Heart right ventricle (tissue), 16 donors: ENCODE results near the gene NLRP1. TPM values are rescaled to one million over a fixed set of nuclear protein-coding genes. Genes with fewer than 3 reads are reported as not detected.

Source experiments
- ATAC-seq, 8 donors: fragments of 200-7000 bp; cut with Tn5 transposase; one replicate each; pipeline ENCODE4 v1.9.1; 2020; ENCODE audit warnings: mild to moderate bottlenecking in 8 of 8, moderate library complexity in 8 of 8, moderate number of reproducible peaks in 1 of 8
- DNase-seq, 2 donors: peaks; one replicate each; pipeline ENCODE4 v3.0.0-alpha.2; 2020
- H3K27ac ChIP-seq, 10 donors: fragments of 200-600 bp; sonication (generic) in 2 of 10; one replicate each; pipeline versions ENCODE4 v1.5.0 to v1.8.0; 2020 to 2022; ENCODE audit warnings: mild to moderate bottlenecking in 3 of 10
- H3K27me3 ChIP-seq, 7 donors: fragments of 200-600 bp; one replicate each; pipeline ENCODE4 v1.8.0; 2021 to 2022; ENCODE audit warnings: mild to moderate bottlenecking in 2 of 7
- H3K36me3 ChIP-seq, 9 donors: fragments of 200-600 bp; sonication (generic) in 1 of 9; one replicate each; pipeline versions ENCODE4 v1.5.0 to v1.8.0; 2020 to 2022; ENCODE audit warnings: mild to moderate bottlenecking in 2 of 9
- H3K4me1 ChIP-seq, 9 donors: fragments of 200-600 bp; sonication (generic) in 1 of 9; one replicate each; pipeline versions ENCODE4 v1.5.0 to v1.8.0; 2020 to 2022; ENCODE audit warnings: mild to moderate bottlenecking in 4 of 9
- H3K4me3 ChIP-seq, 10 donors: fragments of 200-600 bp; sonication (generic) in 2 of 10; one replicate each; pipeline versions ENCODE4 v1.5.0 to v1.8.0; 2020 to 2022; ENCODE audit warnings: mild to moderate bottlenecking in 7 of 10, moderate library complexity in 2 of 10
- H3K9me3 ChIP-seq, 11 donors: fragments of 200-600 bp in 10 of 11; sonication (generic) in 2 of 11; one replicate each; pipeline versions ENCODE4 v1.5.0 to v1.8.0; 2013 to 2022; ENCODE audit warnings: mild to moderate bottlenecking in 2 of 11, control low read depth in 1 of 11, moderate library complexity in 1 of 11
- CTCF ChIP-seq, 9 donors: fragments of 200-600 bp; sonication (generic) in 2 of 9; IDR thresholded peaks; one replicate each; pipeline versions ENCODE4 v1.5.0 to v1.8.0; 2021 to 2022; ENCODE audit warnings: antibody characterized with exemption in 9 of 9, mild to moderate bottlenecking in 5 of 9, moderate library complexity in 1 of 9
- WGBS, 2 donors: extraction: QIAGEN DNeasy Blood & Tissue Kit; methylation state at CpG; one replicate each; pipeline ENCODE4 v1.1.7; 2013; ENCODE audit warnings: inconsistent platforms in 1 of 2; 5-methylcytosine and 5-hydroxymethylcytosine counted together
- intact Hi-C, 10 donors: fragments of 100-400 bp; cut with DNase I; formaldehyde crosslinking; loops; one replicate each; pipeline versions ENCODE4 v1.11.1 to v1.14.2; 2022
- polyA plus RNA-seq, 2 donors: library from polyadenylated mRNA; stranded (reverse); fragments of 200-250 nt; gene quantifications; one replicate each; pipeline ENCODE4 v1.2.3, GENCODE V29; 2013
- total RNA-seq, 10 donors: library from RNA; stranded (reverse); fragmentation: NEBNext Ultra II Directional in 3 of 10; extraction: Animal tissue kit (Norgen Biotek cat#: 25700) in 3 of 10; gene quantifications; one replicate each; pipeline versions ENCODE4 v1.2.1 to v1.2.4, GENCODE V29; 2021 to 2023
- donor health status: Arrhythmogenic right ventricular cardiomyopathy.
- donor health status: ischemic (EF 13 %, LVEDD 7.1; RV severe dilation, severe dysfunction).
- donor health status: healthy with polysubstance abuse.
- donor health status: DM: no; HTN: yes; CAD: no.
- donor health status: DM: no; HTN: no; CAD: no.
- donor health status: ischemic (EF 25% LVEDD 6.9; RV normal size, moderate dysfunction).
- donor health status: ischemic (EF 25% LVEDD 5.7; RV mildly dilated, moderate dysfunction).
- donor health status: healthy.
- donor health status: DM: yes; HTN: yes; CAD: no.
- donor health status: Ischemic cardiomyopathy.
- donor health status: ischemic (EF 35%, LVEDD 5.7; RV mildly dilated, moderate dysfunction).
- donor health status: nonischemic (EF 11% LVEDD 7.7; RV severe dilation, severe dysfunction).
- donor health status: DM: yes; HTN: yes; CAD: no.
- donor health status: PGD.
- donor health status: ischemic (EF 29% LVEDD 5.4; RV normal size, mild dysfunction).
- donor health status: nonischemic (EF 23%, LVEDD 6.1; RV moderate dilation, normal function).

Gene NLRP1
- total and polyA plus RNA-seq, 12 donors: 4.9 to 34.3 (median 7.6) TPM

DNA sequence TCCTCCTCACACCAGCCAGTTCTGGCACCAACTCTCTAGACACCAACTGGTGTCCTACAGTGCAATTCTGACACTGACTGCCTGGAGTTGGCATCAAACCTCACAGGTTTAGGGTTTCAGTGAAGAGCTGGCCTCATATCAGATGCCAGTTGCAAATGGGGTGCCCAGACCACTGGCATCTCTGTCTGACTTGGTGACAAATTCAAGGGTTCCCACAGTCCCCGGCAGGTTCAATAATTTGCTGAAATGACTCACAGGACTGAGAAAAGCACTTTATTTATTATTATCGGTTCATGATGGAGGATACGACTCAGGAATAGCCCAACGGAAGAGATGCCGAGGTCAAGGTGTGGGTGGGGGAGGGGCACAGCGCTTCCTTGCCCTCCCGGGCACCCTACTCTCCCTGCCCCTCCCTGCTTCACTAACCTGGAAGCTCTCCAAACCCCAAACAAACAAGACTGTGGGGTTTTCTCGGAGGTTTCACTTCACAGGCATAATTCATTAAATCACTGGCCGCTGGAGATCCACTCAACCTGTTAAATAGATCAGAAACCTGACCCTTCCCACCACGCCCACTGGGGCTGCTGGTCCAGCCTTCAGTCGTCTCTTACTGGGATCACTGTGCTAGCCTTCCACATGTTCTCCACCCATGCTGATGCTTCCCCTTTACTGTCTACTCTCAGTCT, 1.7 kb upstream of the NLRP1 start:
- peaks cover 0 to 7% (median 0%) of the 10 kb centered on the region in 7 donors for H3K27me3 ChIP-seq
- 27 to 34% methylated on average over 11 of the region's 11 CpGs for WGBS, 2 donors
- H3K36me3 ChIP-seq: peaks cover 0 to 13% (median 4%) of the 10 kb centered on the region in 9 donors
- peak overlapping the region in 9 of 10 donors; percentile 74 to 96 (median 91) for H3K27ac ChIP-seq
- no peak for TF ChIP-seq CTCF (IDR thresholded peaks at IDR 0.05)
- peaks cover 10 to 49% (median 42%) of the 10 kb centered on the region in 9 donors for H3K4me1 ChIP-seq
- no peak overlapping the region for H3K4me3 ChIP-seq
- no peaks in the 10 kb centered on the region for H3K9me3 ChIP-seq
- ATAC-seq (no peak), DNase-seq (no peak)
- intact Hi-C loops: loop anchor here in 7 of 10 donors (2.0 to 10.0 kb wide), 8 partner anchors 121 to 1416 kb away; partner anchors contain the start of gene AIPL1 (in 3 of the 7)

DNA sequence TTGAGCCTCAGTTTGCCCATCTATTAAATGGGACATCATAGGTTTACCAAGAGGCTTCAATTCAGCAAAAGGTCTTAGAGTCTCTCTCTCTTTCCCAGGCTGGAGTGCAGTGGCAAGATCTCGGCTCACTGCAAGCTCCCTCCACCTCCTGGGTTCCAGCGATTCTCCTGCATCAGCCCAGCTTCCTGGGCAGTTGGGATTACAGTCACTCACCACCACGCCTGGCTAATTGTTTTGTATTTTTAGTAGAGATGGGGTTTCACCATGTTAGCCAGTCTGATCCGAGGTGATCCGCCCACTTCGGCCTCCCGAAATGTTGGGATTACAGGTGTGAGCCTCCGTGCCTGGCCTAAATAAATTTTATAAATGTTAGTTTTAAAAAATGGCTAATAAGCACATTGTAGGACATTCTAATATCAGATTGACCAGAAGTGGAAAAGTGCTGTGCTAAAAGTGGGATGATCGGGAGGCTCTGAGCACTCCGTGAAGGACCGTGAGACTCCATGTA, 1.0 kb upstream of the NLRP1 start:
- no peaks in the 10 kb centered on the region for H3K9me3 ChIP-seq
- peaks cover 0 to 19% (median 4%) of the 10 kb centered on the region in 9 donors for H3K36me3 ChIP-seq
- intact Hi-C loops: loop anchor here in 6 of 10 donors (5.0 to 10.0 kb wide), 6 partner anchors 122 to 1417 kb away; partner anchors contain the start of gene AIPL1 (in 3 of the 6)
- H3K27me3 ChIP-seq: peaks cover 0 to under 1% (median 0%) of the 10 kb centered on the region in 7 donors
- H3K27ac ChIP-seq: peak overlapping the region; percentile 74 to 96 (median 91)
- 85 to 88% methylated on average over 11 of the region's 11 CpGs for WGBS, 2 donors
- no peak for TF ChIP-seq CTCF (IDR thresholded peaks at IDR 0.05)
- DNase-seq (no peak), ATAC-seq (no peak)
- H3K4me1 ChIP-seq: peaks cover 10 to 52% (median 42%) of the 10 kb centered on the region in 9 donors
- H3K4me3 ChIP-seq: peak overlapping the region in 1 of 10 donors; percentile 67

DNA sequence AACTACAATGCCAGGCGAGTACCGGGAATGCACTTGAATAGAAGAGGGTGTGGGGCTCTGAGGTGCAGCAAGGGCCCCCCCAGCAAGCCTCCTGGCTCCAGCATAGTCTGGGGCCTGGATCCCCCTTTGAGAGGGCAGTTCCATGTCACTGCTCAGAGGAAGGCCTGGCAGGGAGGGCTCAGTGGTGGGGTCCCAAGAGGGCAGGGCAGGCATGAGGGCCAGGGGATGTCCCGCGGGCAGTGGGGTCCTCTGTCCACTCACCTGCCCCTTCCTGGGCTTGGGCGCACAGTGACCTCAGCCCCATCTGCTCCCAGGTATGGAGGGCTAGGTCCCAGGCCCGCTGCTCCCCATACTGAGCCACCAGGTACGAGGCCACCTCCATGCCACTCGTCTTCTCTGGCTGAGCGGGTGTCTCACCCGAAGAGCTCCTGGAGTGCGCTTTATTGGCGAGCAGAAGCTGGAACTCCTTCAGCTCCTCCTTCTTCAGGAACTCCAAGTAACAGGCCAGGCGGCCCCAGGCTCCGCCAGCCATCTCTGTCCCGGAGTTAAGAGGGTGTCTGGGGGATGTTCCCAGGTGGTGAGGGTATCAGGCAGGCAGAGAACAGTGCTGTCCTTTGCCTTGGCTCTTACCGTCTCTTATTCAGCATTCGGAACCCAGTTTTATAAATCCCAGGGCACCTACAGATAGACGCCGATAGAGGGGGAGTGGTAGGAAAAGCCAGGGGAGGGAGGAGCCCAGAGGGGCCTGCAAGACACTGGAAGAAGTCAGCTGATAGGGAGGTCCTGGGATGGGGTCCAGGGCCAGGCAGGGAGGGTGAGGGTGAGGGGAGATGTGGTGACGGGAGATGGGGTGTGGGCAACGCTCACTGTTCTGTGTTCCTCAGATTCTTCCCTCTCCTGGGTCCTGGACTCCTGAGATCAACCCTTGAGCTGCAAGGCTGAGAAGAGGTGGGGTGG, 605 bp downstream of the NLRP1 start:
- H3K4me1 ChIP-seq: peaks cover 10 to 56% (median 42%) of the 10 kb centered on the region in 9 donors
- TF ChIP-seq CTCF (IDR thresholded peaks at IDR 0.05): no peak
- H3K27me3 ChIP-seq: no peaks in the 10 kb centered on the region
- H3K4me3 ChIP-seq: peak overlapping the region; percentile 36 to 71 (median 63)
- peak overlapping the region; percentile 74 to 96 (median 91) for H3K27ac ChIP-seq
- WGBS, 2 donors: 51 to 61% methylated on average over 21 of the region's 21 CpGs
- intact Hi-C loops: loop anchor here in 1 of 10 donors (10.0 kb wide), 1 partner anchor 481 kb away; no protein-coding TSS in a partner anchor
- peaks cover 0 to 4% (median 0%) of the 10 kb centered on the region in 11 donors for H3K9me3 ChIP-seq
- peaks cover 0 to 35% (median 4%) of the 10 kb centered on the region in 9 donors for H3K36me3 ChIP-seq
- ATAC-seq (peak; percentile 22 to 54 (median 50)), DNase-seq (peak; percentile 22 to 34)
